Measurements from ENCODE around the gene MEG3. TPM values are rescaled to one million over a fixed set of nuclear protein-coding genes. Genes with fewer than 3 reads are reported as not detected.

Gene MEG3
- total and polyA plus RNA-seq, 2 of the 8 experiments (the other 6 are each of a cell fraction or from before 2014, with no cell fraction given), result 0.17 to 1.1 TPM

- 90% methylated on average over 15 of the region's 15 CpGs; no CpG with 5 or more reads in 1 of the 2 experiments for WGBS, 2 experiments (ENCODE audit: extremely low coverage in 1 of 2, insufficient coverage in 1 of 2, insufficient read length in 1 of 2, insufficient replicate concordance in 2 of 2, low coverage in 1 of 2, low lambda C conversion rate in 2 of 2, missing lambda C conversion rate in 1 of 2)
- TF ChIP-seq TEAD4 (IDR thresholded peaks at IDR 0.05; ENCODE audit: low read depth, low read length) (no peak), TCF12 (IDR thresholded peaks at IDR 0.05; ENCODE audit: low read depth, low read length) (no peak), NANOG (IDR thresholded peaks at IDR 0.05; ENCODE audit: insufficient read depth, low read depth, low read length, poor library complexity, severe bottlenecking) (no peak), CHD2 (IDR thresholded peaks at IDR 0.05; ENCODE audit: low read length) (no peak), SP1 (IDR thresholded peaks at IDR 0.05; ENCODE audit: low read depth, low read length) (no peak), EZH2 (IDR thresholded peaks at IDR 0.05; ENCODE audit: low read depth, low read length, severe bottlenecking) (no peak), BRCA1 (IDR thresholded peaks at IDR 0.05; ENCODE audit: low read depth, low read length) (no peak), RXRA (IDR thresholded peaks at IDR 0.05; ENCODE audit: insufficient read depth, low read depth, low read length) (no peak), POLR2AphosphoS5 (IDR thresholded peaks at IDR 0.05; ENCODE audit: low read depth, low read length) (no peak), SRF (IDR thresholded peaks at IDR 0.05; ENCODE audit: low read depth, low read length) (no peak), JUND (IDR thresholded peaks at IDR 0.05; ENCODE audit: low read length) (no peak), POU5F1 (IDR thresholded peaks at IDR 0.05; ENCODE audit: low read depth, low read length) (no peak), ATF3 (IDR thresholded peaks at IDR 0.05; ENCODE audit: insufficient read depth, low read depth, low read length) (no peak)
Measured at GRCh38 chr14:100872259-100873095, 46.6 kb downstream of the MEG3 start.

More at GRCh38 chr14:100872259-100873095, 46.6 kb downstream of the MEG3 start:
- no peak overlapping the region for H2AK5ac ChIP-seq (ENCODE audit: low read depth, low read length)
- no peak overlapping the region for H3K4me2 ChIP-seq (ENCODE audit: insufficient read depth in 1 of 2, low read depth in 2 of 2, low read length in 2 of 2)
- H3K18ac ChIP-seq (ENCODE audit: extremely low read depth, low read length), result no peak overlapping the region
- H2BK5ac ChIP-seq (ENCODE audit: low read depth, low read length), result no peak overlapping the region
- no peak overlapping the region for H3K27ac ChIP-seq (ENCODE audit: low read depth, low read length)
- ChIA-PET CTCF (ENCODE audit: partially characterized antibody) (interaction anchor here (0.8 to 1.5 kb wide), 3 partner anchors 10 to 23 kb away, joined by 3 to 6 read pairs (median 4); no protein-coding TSS in a partner anchor), POLR2A (ENCODE audit: partially characterized antibody) (no interaction called here)
- H4K91ac ChIP-seq (replicated peaks; ENCODE audit: insufficient read length, low read length), result no peak overlapping the region
- H2AFZ ChIP-seq (ENCODE audit: low read length), result no peak overlapping the region
- H3K79me2 ChIP-seq (ENCODE audit: control insufficient read depth in 1 of 2, insufficient read depth in 2 of 2, low read length in 2 of 2), result no peaks in the 10 kb centered on the region
- no peak overlapping the region for H4K5ac ChIP-seq (ENCODE audit: insufficient read length, low read depth, low read length)
- DNase-seq (ENCODE audit: low read depth in 1 of 2, low spot score in 2 of 2) (no peak), FAIRE-seq (no peak)
- no peaks in the 10 kb centered on the region for H3K36me3 ChIP-seq (ENCODE audit: control insufficient read depth in 2 of 4, insufficient read depth in 4 of 4, low read length in 3 of 4)
- H3K56ac ChIP-seq (replicated peaks; ENCODE audit: insufficient read length, low read depth, low read length), result no peak overlapping the region
- no peak overlapping the region for H3K14ac ChIP-seq (ENCODE audit: insufficient read length)
- no peak overlapping the region for H2BK120ac ChIP-seq (replicated peaks; ENCODE audit: low read depth, low read length)
- no peak overlapping the region for H2BK15ac ChIP-seq (ENCODE audit: low read length)
- H3K9ac ChIP-seq (replicated peaks in 1 of 4; ENCODE audit: extremely low read depth in 1 of 4, low read depth in 3 of 4, low read length in 3 of 4), result no peak overlapping the region
- no peak overlapping the region for H4K8ac ChIP-seq (ENCODE audit: extremely low read depth, insufficient read depth, low read length)
- no peak overlapping the region for H3K23ac ChIP-seq (ENCODE audit: insufficient read length)
- no peaks in the 10 kb centered on the region for H4K20me1 ChIP-seq (replicated peaks in 1 of 2; ENCODE audit: control insufficient read depth in 1 of 2, insufficient read depth in 2 of 2, low read length in 2 of 2)
- H3K4ac ChIP-seq (replicated peaks; ENCODE audit: insufficient read length, low read depth, low read length), result no peak overlapping the region
- no peaks in the 10 kb centered on the region for H3K27me3 ChIP-seq (replicated peaks in 1 of 4; ENCODE audit: control insufficient read depth in 3 of 4, extremely low read depth in 1 of 4, insufficient read depth in 3 of 4, low read length in 3 of 4)
- H3K9me3 ChIP-seq (ENCODE audit: insufficient read depth in 2 of 2, low read depth in 1 of 2, low read length in 1 of 2), result 0 out of 4 replicates have a peak, but pooled peaks cover 0 to 4% of the 10 kb centered on the region in 2 experiments
- H3K23me2 ChIP-seq (ENCODE audit: low read depth, low read length), result no peaks in the 10 kb centered on the region
- H2BK20ac ChIP-seq (ENCODE audit: low read length), result no peak overlapping the region
- H3K4me1 ChIP-seq (replicated peaks in 1 of 4; ENCODE audit: control insufficient read depth in 3 of 4, insufficient read depth in 4 of 4, low read length in 3 of 4), result peaks cover 0 to 2% (median 0%) of the 10 kb centered on the region in 4 experiments; a peak in 1 of 7 replicates
- H3K79me1 ChIP-seq (ENCODE audit: low read depth, low read length), result no peaks in the 10 kb centered on the region
- no peak overlapping the region for H2BK12ac ChIP-seq (ENCODE audit: low read depth, low read length)
- no peak overlapping the region for H3K4me3 ChIP-seq (ENCODE audit: extremely low read depth in 1 of 4, insufficient read depth in 2 of 4, low read depth in 3 of 4, low read length in 4 of 4)

Measured in H1 (cell line).